Gastrocnemius medialis (tissue), 4 donors: Measurements from ENCODE around the gene THRB. TPM values are rescaled to one million over a fixed set of nuclear protein-coding genes. Genes with fewer than 3 reads are reported as not detected.

ENCODE experiments used
- ATAC-seq, 2 donors: fragments of 150-250 bp; one replicate each; pipeline ENCODE4 v1.9.1; 2016
- DNase-seq, 2 donors: peaks; one replicate each; pipeline ENCODE4 v3.0.0-alpha.2; 2019
- H3K27ac ChIP-seq, 4 donors: fragments of 200-600 bp; sonication (generic); 1 replicate in 1 of 4; 2 replicates in 3 of 4; pipeline ENCODE4 v1.5.1; 2016 to 2018; ENCODE audit warnings: mild to moderate bottlenecking in 2 of 4, moderate library complexity in 1 of 4
- H3K27me3 ChIP-seq, 3 donors: fragments of 200-600 bp; sonication (generic) in 2 of 3; 1 replicate in 1 of 3; 2 replicates in 2 of 3; pipeline versions ENCODE4 v1.5.1 to v1.6.0; 2016 to 2019; ENCODE audit warnings: mild to moderate bottlenecking in 1 of 3, moderate library complexity in 1 of 3
- H3K36me3 ChIP-seq, 2 donors: fragments of 200-600 bp; sonication (generic) in 1 of 2; one replicate each; pipeline ENCODE4 v1.5.1; 2017 to 2018
- H3K4me1 ChIP-seq, 2 donors: fragments of 200-600 bp; sonication (generic) in 1 of 2; one replicate each; pipeline ENCODE4 v1.5.1; 2016 to 2017; ENCODE audit warnings: mild to moderate bottlenecking in 2 of 2
- H3K4me3 ChIP-seq, 4 donors: fragments of 200-600 bp; sonication (generic) in 3 of 4; 1 replicate in 1 of 4; 2 replicates in 3 of 4; pipeline ENCODE4 v1.5.1; 2016 to 2019; ENCODE audit warnings: mild to moderate bottlenecking in 2 of 4
- H3K9me3 ChIP-seq, 3 donors: fragments of 200-600 bp; sonication (generic) in 2 of 3; 1 replicate in 1 of 3; 2 replicates in 2 of 3; pipeline ENCODE4 v1.5.1; 2016 to 2019
- POLR2A ChIP-seq, 2 donors: fragments of 450-650 bp; IDR thresholded peaks; one replicate each; pipeline ENCODE4 v1.6.1; 2017; ENCODE audit warnings: antibody characterized with exemption in 2 of 2, mild to moderate bottlenecking in 2 of 2, moderate library complexity in 2 of 2
- in situ Hi-C, 4 donors: fragments of 200-750 bp; cut with MboI; loops; one replicate each; pipeline versions ENCODE4 v1.15.0 to v1.8.0; 2017; ENCODE audit warnings: low sequenced_read_pairs in 4 of 4
- intact Hi-C: fragments of 100-400 bp; cut with DNase I; formaldehyde crosslinking; loops from one replicate; pipeline ENCODE4 v1.15.1; 2023; ENCODE audit warnings: low total_unique reads
- total RNA-seq, 4 donors: library from RNA; depleted of rRNA; stranded (reverse); fragments of >200 nt; gene quantifications; one replicate each; pipeline versions ENCODE4 v1.1.0 to v1.2.3, GENCODE V29; 2016
- TF ChIP-seq, protein P1 (sequence below), 5 experiments: fragments of 450-650 bp in 3 of 5; fragments of 200-600 bp in 2 of 5; sonication (generic) in 2 of 5; IDR thresholded peaks in 4 of 5; conservative IDR thresholded peaks in 1 of 5; 1 replicate in 4 of 5; 2 replicates in 1 of 5; pipeline ENCODE4 v1.5.1; 2016 to 2019; ENCODE audit warnings: antibody characterized with exemption in 5 of 5, mild to moderate bottlenecking in 3 of 5, moderate library complexity in 3 of 5

Gene THRB
- total RNA-seq, 4 donors from 2014 or later: 20.1 to 60.0 (median 25.3) TPM

DNA sequence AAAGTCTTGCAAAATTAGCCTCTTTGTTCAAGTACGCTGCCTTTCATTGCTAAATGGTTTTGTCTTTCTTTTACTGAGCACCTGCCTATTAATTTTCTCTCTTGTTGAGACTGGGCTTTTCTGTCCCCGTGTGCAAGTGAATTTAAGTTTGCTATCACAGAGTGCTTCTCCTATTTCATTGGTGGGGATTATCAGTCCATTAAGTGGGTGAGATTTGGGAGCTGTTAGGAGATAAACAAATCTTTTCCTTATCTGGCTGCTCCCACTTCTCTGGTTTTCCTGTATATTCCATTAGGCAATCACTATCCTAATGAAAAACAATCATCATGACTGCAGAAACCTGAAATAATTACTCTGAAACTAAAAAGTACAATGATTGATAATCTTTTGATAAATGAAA lies 295.4 kb downstream of the THRB start:
- intact Hi-C loops (loop anchor here (5.0 kb wide), 3 partner anchors 58 to 348 kb away; partner anchors contain the start of gene THRB), in situ Hi-C loops (no loop called here)

DNA sequence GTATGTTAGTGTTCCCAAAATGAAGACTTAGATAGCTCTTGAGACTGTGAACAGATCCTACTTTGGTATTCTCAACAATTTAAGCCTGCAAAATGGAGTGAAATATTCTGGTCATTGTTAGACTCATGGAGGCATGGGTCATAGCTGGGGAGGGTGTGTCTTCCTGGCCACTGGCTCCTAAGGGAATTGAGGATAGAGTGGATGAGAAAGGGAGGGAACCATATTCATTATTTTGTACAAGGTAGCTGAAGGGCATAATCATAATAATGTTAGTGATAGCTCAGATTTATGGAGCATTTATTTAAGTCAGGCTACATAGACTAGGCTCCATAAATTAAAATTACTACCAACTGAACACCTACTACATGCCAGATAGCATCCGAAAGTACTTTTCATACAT lies 295.9 kb downstream of the THRB start:
- no peaks in the 10 kb centered on the region for H3K36me3 ChIP-seq
- H3K9me3 ChIP-seq: no peaks in the 10 kb centered on the region
- intact Hi-C loops: loop anchor here (5.0 kb wide), 3 partner anchors 59 to 349 kb away; partner anchors contain the start of gene THRB
- no peak overlapping the region for H3K4me3 ChIP-seq
- TF ChIP-seq, protein P1, sequence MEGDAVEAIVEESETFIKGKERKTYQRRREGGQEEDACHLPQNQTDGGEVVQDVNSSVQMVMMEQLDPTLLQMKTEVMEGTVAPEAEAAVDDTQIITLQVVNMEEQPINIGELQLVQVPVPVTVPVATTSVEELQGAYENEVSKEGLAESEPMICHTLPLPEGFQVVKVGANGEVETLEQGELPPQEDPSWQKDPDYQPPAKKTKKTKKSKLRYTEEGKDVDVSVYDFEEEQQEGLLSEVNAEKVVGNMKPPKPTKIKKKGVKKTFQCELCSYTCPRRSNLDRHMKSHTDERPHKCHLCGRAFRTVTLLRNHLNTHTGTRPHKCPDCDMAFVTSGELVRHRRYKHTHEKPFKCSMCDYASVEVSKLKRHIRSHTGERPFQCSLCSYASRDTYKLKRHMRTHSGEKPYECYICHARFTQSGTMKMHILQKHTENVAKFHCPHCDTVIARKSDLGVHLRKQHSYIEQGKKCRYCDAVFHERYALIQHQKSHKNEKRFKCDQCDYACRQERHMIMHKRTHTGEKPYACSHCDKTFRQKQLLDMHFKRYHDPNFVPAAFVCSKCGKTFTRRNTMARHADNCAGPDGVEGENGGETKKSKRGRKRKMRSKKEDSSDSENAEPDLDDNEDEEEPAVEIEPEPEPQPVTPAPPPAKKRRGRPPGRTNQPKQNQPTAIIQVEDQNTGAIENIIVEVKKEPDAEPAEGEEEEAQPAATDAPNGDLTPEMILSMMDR (IDR thresholded peaks at IDR 0.05 in 4 of 5, conservative IDR thresholded peaks at IDR 0.05 in 1 of 5): no peak
- no peak for TF ChIP-seq POLR2A (IDR thresholded peaks at IDR 0.05)
- no peaks in the 10 kb centered on the region for H3K27me3 ChIP-seq
- peak overlapping the region in 3 of 4 donors; percentile 20 to 88 (median 88) for H3K27ac ChIP-seq
- ATAC-seq: no peak
- peaks cover 37 to 53% of the 10 kb centered on the region in 2 donors for H3K4me1 ChIP-seq
- no peak for DNase-seq
- in situ Hi-C loops: no loop called here

More for the DNA sequence above, 295.4 kb downstream of the THRB start:
- H3K27me3 ChIP-seq: no peaks in the 10 kb centered on the region
- DNase-seq (no peak), ATAC-seq (no peak)
- H3K9me3 ChIP-seq: no peaks in the 10 kb centered on the region
- H3K4me1 ChIP-seq: peaks cover 37 to 49% of the 10 kb centered on the region in 2 donors
- TF ChIP-seq POLR2A (IDR thresholded peaks at IDR 0.05): no peak
- TF ChIP-seq, protein P1 (IDR thresholded peaks at IDR 0.05 in 4 of 5, conservative IDR thresholded peaks at IDR 0.05 in 1 of 5): no peak
- H3K27ac ChIP-seq: peak overlapping the region in 2 of 4 donors; percentile 88
- no peaks in the 10 kb centered on the region for H3K36me3 ChIP-seq
- no peak overlapping the region for H3K4me3 ChIP-seq

DNA sequence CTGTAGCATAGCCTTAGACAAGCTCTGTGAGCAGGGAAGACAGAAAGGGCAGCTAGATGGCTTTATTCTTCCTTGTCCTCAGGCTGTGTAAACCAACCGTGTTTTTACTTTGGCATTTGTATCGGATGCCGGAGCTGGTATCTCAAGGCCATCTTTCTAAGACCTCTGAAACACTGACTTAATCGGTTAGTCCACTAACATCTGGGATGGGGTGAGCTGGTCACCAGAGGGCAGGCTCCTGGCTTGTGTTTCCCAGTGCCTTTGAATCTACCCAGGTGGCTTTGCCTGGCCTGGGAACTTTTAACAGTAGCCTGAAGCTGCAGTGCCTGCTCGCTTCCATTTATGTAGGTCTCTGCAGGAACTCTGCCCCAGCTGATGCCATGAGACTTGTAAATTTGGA lies 296.8 kb downstream of the THRB start:
- TF ChIP-seq POLR2A (IDR thresholded peaks at IDR 0.05): no peak
- TF ChIP-seq, protein P1 (IDR thresholded peaks at IDR 0.05 in 4 of 5, conservative IDR thresholded peaks at IDR 0.05 in 1 of 5): no peak
- DNase-seq (peak in 1 of 2 donors; percentile 28), ATAC-seq (no peak)
- Histone ChIP-seq H3K4me3 (no peak overlapping the region), H3K27me3 (no peaks in the 10 kb centered on the region), H3K36me3 (no peaks in the 10 kb centered on the region), H3K27ac (peak overlapping the region; percentile 57 to 88 (median 85)), H3K4me1 (peaks cover 39 to 62% of the 10 kb centered on the region in 2 donors), H3K9me3 (no peaks in the 10 kb centered on the region)
- in situ Hi-C loops (no loop called here), intact Hi-C loops (loop anchor here (5.0 kb wide), 3 partner anchors 59 to 349 kb away; partner anchors contain the start of gene THRB)

DNA sequence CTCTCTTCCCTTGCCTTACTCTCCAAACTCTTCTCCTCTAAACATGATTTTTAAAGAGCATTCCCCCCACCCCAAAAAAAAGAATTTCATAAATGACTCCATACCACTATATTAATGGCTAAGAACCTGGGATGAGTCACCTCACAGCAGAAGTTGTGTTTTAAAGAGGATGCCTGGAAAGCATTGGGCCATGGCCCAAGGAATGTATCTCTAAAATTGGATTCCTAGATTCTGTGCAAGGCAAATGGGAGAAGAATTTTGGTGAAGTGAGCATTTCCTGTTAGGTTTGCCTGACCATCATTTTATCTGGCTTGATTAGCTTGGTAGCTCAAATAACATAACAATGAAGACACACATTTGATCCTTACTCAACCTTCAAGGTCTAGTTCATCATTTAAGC lies 298.1 kb downstream of the THRB start:
- Histone ChIP-seq H3K27me3 (no peaks in the 10 kb centered on the region), H3K4me3 (no peak overlapping the region), H3K9me3 (no peaks in the 10 kb centered on the region), H3K36me3 (no peaks in the 10 kb centered on the region), H3K4me1 (peaks cover 51 to 73% of the 10 kb centered on the region in 2 donors), H3K27ac (peak overlapping the region; percentile 82 to 88 (median 86))
- ATAC-seq (no peak), DNase-seq (no peak)
- intact Hi-C loops: loop anchor here (5.0 kb wide), 3 partner anchors 61 to 351 kb away; partner anchors contain the start of gene THRB
- in situ Hi-C loops: no loop called here
- TF ChIP-seq, protein P1 (IDR thresholded peaks at IDR 0.05 in 4 of 5, conservative IDR thresholded peaks at IDR 0.05 in 1 of 5): no peak
- TF ChIP-seq POLR2A (IDR thresholded peaks at IDR 0.05): no peak
